Suprapubic skin (tissue), 3 donors: ENCODE measurements around the gene TRIM39.

Source experiments
- POLR2A ChIP-seq, 2 donors: fragments of 450-650 bp; IDR thresholded peaks; one replicate each; pipeline ENCODE4 v1.6.1; 2017; ENCODE audit warnings: antibody characterized with exemption in 2 of 2, mild to moderate bottlenecking in 2 of 2, moderate library complexity in 2 of 2
- TF ChIP-seq, protein P1 (sequence below), 2 donors: fragments of 200-600 bp in 1 of 2; fragments of 450-650 bp in 1 of 2; sonication (generic) in 1 of 2; IDR thresholded peaks; one replicate each; pipeline ENCODE4 v1.5.1; 2016 to 2019; ENCODE audit warnings: antibody characterized with exemption in 2 of 2, mild to moderate bottlenecking in 1 of 2, moderate library complexity in 1 of 2

DNA sequence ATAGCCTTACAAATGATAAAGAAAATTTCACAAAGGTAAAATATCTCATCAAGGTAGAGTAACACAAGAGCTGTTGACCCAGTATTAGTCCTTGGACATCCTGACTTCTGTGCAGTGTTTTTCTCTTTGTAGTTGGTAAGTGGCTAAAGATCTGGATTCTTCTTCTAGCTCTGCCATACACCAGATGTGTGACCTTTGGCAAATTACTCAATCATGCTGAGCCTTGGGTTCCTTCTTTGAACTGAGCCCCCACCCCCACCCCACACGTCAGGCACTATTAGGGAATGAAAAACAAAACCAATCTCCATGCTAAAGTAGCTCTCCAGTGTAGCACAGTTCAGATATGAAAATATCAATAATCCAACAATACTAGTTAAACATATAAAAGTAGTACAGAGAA is 15.1 kb upstream of the TRIM39 start:
- TF ChIP-seq, protein P1, sequence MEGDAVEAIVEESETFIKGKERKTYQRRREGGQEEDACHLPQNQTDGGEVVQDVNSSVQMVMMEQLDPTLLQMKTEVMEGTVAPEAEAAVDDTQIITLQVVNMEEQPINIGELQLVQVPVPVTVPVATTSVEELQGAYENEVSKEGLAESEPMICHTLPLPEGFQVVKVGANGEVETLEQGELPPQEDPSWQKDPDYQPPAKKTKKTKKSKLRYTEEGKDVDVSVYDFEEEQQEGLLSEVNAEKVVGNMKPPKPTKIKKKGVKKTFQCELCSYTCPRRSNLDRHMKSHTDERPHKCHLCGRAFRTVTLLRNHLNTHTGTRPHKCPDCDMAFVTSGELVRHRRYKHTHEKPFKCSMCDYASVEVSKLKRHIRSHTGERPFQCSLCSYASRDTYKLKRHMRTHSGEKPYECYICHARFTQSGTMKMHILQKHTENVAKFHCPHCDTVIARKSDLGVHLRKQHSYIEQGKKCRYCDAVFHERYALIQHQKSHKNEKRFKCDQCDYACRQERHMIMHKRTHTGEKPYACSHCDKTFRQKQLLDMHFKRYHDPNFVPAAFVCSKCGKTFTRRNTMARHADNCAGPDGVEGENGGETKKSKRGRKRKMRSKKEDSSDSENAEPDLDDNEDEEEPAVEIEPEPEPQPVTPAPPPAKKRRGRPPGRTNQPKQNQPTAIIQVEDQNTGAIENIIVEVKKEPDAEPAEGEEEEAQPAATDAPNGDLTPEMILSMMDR (IDR thresholded peaks at IDR 0.05), result no peak
- TF ChIP-seq POLR2A (IDR thresholded peaks at IDR 0.05), result no peak
